Stimulated activated CD8-positive, alpha-beta memory T cell treated with anti-CD3 and anti-CD28 coated beads, Interleukin-12 subunit alpha, Interleukin-12 subunit beta, amount 100 ng/mL, for 24 hours (primary cell): ENCODE results near the gene LCLAT1.

ENCODE experiments used
- DNase-seq: peaks from one replicate; pipeline ENCODE4 v3.0.0-alpha.2; 2020; ENCODE audit errors: extremely low read depth

LCLAT1 gene

DNA sequence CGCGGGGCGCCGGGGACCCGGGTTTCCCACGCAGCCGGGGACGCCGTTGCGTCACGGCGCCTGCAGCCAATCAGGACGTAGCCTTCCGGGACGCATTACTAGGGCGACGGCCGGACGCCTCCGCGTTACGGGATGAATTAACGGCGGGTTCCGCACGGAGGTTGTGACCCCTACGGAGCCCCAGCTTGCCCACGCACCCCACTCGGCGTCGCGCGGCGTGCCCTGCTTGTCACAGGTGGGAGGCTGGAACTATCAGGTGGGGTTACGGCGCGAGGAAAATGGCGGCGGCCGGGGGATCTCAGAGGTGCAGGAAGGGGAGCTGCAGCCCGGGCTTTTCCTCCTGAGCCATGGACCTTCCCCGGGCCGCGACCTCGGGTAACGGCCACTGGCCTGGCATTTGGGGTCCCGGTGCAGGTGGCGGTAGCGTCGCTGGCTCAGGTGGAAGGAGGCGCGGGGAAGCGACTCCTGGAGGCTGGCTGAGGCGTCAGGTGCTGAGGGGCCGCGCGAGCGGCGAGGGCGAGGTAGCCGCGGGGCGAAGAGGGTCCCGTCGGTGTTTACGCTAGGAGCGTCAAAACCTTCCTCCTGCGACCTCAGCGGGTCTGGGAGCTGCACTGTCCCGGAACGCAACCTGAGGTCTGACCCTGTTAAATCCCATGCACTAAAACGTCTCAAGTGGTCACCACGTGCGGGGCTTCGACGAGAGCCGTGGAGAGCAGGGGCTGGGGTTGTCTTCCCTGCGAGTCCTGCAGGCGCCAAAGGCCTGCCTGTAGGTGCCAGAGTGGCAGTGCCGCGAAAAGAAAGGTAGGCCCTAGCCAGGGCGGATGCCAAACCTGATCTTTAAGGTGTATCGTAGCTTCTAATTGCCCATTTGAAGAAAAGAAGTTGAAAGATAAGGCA is at the start of gene LCLAT1:
TSS of gene LCLAT1 (plus strand) at position 98 of the 897 bp plus-strand sequence. CDS start 78,345 bp downstream, outside the sequence.
- peak; percentile 70 for DNase-seq

DNA sequence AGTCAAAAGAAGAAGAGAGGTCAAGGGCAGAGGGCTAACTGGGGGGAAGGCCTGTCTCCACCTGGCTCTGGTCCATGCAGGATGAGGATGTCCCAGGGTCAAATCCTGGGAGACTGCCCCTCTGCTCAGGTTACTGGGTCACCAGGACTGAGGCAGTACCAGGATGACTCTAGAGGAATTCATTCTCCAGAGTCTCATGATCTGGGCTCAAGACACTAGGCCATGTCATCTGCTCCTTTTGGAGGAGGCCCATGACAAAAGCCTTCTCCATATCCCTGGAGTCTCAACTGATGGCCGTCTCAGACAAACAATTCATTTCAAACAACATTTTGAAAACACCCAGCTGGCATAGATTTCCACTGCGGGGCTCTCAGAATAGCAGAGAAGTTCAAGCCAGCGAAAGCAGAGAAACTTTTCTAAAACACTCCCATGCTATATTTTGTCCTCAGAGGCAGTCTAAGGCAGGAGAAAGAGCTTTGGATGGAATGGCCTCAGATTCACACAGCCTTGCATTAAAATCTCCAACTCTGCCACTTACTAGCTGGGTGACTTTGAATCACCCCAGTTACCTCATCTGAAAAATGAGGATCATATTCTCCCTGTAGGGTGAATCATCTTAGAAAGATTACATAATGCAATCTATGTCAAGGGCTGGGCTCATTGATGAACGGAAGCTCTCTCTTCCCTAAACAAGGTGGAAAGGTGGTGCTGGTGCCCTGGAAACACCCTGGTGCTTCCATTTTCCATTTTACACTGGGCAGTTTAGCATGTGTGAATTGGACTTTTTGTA is 48.8 kb upstream of the LCLAT1 start:
- no peak for DNase-seq

DNA sequence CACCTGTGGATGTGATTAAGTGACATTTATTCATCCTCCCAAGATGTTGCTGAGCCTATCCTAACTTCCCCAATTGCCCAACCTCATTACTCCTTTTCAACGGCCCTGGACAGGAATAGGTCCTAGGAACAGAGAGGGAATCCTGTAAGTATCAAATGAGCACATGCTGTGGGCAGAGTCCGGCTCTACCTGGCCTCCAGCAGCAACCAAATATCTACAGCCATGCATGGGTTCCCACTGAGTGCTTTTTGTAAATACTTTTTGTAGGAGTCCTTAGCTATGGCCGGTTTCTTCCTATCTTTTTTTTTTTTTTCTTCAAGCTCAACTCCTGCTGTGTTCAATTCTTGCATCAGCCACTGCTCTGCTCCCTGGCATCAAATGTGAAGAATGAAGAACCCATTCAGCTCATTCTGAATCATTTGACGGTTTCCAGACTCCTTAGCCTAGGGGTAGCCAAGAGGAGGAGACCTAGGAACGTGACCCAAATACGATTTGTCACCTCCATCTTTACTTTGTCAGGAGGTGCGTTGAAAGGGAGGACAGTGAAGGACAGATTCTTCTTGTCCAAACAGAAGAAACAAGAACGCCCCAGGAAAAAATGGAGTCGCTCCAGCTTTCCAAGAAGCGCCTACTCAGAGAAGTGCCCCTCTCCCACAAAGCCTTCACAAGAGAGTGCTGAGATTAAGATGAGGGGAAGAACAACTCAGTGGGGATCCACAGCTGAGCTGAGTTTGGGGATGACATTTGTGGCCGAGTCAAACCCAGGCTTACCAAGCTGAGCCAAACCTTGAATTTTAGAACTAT is 46.7 kb upstream of the LCLAT1 start:
- no peak for DNase-seq

DNA sequence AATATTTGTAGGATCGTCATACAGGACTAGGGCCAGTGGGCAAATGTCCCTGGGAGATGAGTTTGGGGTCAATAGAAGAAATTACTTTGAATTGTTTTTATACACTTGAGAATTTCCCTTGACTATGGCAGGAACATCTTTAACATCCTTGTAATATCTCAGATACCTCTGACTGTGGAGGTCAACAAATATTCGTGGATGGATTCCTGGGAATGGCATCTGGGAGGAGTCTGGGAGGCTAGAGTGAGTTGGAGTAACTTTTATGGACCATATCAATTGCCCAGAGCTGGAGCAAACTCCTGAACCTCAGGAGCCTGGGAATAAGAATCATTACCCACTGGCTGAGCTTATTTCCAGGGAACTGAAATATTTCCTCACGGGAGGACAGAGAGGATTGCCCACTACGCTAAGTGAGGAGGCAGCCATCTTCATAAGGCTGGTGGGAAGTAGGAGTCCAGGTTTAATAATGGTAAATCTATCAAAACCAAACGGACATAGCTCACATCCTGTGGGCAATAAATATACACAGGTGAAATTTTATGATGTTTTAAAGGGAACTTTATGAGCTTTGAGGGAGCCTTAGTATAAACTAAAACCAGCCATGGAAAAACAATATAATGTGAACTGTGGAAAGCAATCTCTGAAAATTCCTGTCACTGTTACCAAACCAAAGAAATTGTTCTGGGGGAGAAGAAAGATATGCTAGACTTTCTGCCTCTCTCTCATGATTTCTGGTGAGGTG is 44.4 kb upstream of the LCLAT1 start:
- DNase-seq = no peak

DNA sequence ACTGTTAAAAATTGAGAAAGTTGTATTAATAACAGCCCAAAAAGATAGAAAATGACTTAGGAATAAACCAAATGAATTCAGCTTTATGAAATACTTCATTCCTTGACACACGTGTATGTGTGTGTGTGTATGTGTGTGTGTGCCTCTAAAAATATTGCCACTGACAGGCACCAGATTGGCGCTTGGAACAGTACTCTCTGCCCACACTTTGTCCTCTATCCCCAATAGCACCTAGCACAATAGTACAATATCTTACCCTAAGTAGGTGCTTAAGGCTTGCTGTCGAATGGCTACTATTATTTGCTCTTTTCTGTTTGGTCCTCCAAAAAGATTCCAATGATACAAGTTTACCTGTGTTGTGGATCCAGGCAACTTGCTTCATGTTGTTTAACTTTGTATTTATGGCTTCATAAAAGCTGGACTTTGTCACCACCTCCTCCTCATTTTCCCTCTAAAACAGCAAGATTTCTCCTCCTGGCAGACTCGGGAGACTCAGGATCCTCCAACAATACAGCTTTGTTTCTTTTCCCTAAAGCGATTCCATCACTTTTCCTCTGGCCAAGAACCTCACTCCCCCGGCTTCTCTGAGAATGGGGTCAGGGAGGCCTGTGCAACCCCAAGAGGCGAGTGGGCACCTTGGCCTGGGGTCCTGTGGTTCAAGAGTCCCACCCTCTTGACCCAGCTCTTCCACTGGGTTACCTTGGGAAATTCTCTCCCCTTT is 43.3 kb upstream of the LCLAT1 start:
- DNase-seq = no peak

DNA sequence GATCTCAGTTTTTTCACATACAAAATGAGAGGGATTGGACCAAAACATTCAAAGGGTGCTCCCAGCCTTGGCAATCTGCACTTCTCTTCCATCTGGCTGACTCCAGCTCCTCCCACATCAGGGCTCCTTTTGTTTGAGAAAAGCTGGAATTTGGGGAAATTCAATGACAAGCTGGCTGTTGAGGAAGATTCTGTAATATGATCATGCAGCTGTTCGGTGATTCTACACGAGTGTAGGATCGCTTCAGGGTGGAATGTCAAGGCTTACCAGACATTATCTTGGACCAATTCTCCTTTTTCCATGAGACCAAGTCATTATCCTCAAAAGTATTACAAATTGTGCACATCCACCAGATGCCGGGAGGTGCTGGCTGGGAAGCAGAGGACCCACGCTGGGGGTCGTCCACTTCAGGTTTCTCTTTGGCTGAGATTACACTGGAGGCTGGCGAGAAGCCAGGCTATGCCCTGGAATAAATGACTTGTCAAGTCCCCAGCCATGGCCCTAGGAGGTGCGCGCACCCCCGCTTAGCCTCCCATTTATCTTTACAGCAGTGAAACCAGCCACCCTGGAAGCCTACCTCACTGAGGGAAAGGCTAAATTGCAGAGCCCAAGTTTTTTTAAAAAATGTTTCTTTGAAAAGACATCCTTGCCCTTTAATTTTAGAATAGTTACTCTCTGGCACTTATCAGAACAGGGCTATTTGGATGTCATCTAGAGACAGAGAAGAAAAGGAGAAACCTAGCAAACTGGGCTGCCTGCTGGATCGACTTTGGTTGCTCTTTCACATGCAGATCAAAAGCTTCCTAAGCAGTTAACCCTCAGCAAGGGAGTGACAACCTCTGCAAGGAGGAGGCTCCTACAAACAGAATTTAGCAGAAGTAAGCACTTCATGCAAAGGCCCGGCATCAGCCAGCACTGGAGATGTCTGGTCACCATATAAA is 42.5 kb upstream of the LCLAT1 start:
- DNase-seq = no peak

DNA sequence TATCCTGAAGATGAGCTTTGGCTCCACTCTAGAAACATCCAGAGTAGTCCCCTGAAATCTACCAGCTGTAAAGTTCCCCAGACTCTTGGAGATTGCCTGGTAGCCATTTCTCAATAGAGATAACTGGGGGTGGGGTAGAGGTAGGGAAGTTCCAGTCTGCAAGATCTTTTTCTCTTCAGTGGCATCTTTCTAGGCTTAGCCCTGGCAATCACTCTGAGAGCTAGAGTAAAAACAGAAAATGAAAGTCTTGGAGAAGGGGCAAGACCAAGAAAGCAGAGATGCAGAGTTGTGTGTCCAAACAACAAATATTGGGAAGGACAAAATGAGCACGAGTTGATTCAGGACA is 41.8 kb upstream of the LCLAT1 start:
- no peak for DNase-seq

DNA sequence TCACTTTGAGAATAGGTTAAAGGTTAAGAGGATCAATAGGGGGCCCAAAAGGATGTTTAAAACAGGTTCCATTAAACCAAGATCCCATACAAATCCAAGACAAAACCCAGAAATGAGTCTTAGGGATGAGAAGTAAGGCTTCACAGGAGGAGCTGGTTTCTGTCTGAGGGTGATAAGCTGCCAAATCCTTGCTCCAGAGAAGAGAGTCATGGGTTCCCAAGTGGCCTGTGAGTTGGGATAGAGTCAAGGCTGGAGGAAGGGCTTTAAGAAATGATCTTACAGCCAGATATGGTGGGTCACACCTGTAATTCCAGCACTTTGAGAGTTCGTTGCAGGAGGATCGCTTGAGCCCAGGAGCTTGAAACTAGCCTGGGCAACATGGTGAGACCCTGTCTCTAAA is 40.2 kb upstream of the LCLAT1 start:
- DNase-seq = no peak

DNA sequence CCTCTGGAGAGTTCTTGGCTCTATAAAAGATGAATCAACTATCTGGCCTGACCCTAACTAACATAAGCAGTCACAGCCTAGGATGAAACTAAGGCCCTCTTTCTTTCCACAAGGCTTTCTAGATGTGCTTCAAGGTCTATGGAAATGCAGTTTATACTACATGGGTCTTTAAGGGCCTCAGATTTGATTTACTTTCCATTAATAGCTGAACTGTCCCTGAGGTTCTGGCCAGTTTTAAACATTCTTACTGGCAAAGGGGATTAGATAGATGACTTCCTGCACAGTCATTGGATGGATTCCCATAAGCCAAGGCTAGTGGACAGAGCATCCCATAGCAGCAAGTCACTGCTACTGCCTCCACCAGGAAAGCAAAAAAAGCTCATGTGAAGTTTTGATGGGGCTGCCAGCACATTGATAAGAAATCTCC is 38.1 kb upstream of the LCLAT1 start:
- no peak for DNase-seq

DNA sequence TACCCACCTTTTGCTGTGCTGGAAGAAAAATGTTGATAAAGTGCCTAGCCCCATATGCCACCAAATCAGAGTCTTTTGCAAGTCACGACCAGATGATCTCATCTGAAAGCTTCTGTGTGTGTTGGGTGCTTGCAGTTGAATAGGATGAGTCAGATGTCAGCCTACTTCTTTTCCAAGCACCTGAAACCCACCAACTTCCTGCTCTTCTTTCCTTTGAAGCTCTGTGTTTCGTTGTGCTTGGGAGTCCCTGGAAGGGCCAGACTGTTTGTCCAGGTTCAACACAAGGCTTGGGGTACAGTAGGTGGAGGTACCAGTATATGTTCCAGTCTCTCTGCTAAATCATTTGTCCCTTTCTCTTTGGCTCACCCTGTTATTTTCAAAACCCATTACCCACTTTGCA is 36.8 kb upstream of the LCLAT1 start:
- DNase-seq = no peak

DNA sequence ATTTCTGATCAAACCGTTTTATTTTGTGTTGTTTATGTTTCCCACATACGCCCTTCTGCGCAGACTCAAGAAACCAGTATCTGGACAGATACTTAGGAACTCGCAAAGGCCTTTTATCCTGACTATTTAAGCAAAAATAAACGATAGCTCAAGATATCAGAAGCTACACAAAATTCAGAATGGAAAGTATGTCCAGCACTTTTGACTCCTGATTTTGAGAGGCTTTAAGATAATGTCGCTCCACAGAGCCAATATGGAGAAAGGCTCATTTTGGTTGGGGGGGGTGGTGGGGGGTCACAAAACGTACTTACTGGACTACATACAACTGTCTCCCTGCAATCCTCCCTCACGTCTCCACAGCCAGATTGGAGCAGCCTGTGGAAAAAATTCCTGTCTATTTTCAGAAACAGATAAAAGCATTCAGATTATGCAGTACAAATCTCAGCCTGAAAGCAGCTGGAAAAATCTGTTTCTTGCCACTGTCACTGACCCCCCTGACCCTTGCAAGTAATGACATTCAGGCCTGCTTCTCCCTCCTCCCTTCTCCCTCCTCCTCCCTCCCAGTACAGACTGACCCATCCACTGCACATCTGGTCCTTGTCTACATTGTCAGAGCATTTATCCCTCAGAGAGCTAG is 34.9 kb upstream of the LCLAT1 start:
- no peak for DNase-seq

DNA sequence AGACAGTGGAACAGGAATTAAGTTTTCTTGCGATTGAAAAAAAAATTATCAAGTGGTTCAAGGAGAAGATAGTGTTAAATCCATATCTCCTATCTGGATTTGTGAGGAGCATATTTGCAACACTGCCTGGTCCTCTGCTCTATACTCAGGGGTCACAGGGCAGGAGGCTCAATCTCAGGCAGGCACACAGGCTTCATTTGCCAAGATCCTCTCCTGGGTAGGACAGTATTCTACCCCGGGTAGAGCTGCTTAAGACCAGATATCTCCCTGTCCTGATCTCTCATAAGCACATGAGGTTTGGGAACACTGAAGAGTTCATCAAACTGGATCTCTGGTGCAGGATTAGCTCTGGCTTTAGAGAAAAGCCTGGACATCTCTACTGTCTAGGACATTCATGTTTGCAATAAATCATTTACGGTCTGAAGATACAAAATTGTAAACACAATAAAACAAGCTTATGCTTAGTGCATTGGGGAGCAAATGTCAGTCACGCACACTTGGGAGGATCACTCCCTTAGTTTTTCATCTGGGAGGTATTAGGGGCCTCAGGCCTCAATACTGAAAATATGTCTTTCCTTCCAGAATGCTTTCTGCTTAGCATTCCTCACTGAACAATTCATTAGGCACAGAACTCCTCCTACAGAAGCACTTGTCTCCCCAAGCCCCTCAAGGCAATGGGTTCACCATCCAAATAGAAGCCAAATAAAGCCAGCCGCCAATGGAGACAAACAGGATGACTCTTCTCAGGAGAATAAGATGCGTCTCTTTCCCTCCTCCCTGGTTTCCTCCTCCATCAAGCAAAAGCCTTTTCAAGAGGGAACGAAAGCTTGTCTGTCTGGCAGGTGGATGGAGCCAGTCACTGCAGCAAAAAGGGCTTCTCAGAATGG is 34.1 kb upstream of the LCLAT1 start:
- DNase-seq = no peak

DNA sequence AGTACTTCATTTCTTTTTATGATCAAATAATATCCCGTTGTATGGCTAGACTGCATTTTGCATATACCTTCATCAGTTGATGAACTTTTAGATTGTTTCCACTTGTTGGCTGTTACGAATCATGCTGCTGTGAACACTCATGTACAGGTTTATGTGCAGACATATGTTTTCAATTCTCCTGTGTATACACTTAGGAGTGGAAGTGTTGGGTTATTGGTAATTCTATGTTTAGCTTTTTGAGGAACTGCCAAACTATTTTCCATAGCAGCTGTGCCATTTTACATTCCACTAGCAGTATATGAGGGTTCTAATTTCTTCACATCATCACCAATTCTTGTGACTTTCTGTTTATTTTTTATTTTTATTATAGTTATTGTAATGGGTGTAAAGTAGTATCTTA is 32.1 kb upstream of the LCLAT1 start:
- DNase-seq = no peak

DNA sequence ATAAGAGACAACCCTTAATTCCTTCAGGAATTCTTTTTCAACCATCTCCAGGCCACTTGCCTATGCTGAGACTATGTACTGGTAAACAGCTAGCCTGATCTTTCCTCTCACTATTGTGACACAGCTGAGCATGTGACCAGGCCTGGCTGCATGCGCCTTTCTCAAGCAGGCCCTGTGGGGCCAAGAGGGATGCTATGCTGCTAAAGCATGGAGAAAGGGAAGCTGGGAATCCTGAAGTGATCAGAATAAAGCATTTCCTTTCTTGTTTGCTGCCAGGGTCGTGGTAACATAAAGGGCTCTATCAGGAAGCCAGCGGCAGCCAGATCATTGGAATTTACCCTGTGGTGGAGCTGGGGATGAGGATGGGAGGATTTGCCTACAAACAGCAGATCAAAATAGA is 29.8 kb upstream of the LCLAT1 start:
- DNase-seq = no peak

DNA sequence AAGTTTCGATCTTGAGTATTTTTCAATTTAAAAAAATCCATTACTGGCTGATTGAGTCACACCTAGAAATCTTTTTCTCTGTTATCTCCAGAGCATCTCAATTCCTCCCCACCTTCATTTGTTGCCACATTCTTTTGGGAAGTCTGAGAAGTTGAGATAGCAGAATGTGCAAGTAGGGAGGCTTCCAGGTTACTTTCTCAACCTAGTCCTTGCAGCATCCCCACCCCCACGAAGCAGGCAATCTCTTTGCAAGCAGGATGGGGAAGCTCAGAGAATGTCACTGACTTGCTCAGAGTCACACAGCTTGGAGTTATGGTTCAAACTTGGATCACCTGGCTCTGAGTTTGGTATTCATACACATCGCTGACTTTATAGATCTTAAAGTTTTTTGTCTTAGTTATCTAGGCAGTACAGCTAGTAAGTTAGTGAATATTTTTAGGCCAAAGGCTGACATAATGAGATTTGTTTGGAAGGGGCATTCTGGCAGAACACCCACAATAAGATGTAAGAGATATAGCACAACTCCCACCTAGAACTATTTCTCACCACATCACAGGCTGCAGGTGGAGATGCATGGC is 25.9 kb upstream of the LCLAT1 start:
- no peak for DNase-seq

DNA sequence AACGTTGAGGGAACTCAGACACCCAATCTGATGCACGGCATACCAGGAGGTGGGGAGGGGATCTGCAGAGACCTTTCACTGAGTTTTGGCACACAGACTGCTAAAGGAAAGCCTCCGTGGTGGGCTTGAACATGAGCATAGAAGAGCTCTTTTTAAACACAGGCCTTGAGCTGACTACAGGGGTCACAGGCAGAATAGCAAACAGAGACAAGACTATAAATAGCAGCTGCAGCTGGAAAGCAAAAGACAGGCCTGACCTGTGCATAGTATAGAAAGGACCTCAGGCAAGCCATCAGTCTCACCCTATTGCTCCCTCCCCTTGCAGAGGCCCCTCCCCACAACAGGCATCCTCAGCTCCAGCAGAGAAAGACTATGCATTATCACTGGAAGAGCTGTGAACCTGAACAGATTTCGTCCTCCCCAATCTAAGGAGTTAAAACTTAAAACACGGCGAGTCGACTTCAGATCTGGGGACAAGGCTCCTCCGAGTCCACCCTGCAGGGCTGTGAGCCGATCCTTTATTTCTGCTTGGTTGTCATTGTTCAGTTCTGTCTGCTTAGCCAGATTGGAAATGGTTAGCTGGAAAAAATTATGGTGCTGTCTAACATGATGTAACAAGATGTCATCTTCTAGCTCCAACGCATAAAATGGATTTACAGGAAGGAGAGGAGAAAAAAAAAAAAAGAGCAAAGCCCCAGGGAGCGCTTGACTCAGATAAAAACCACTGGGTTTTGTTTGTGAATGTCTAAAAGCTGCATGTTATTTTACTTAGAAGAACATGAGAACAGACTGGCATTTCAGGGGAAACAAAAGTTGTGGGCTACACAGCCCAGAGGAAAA is 25.2 kb upstream of the LCLAT1 start:
- DNase-seq = no peak
